WTC11 (cell line): Measurements from ENCODE around the gene PTPN2. TPM values are rescaled to one million over a fixed set of nuclear protein-coding genes. Genes with fewer than 3 reads are reported as not detected.
A peak's percentile ranks its signal among the peaks of the same experiment; 100 is the strongest.

Source experiments
- ATAC-seq: fragments of 200-7000 bp; cut with Tn5 transposase; 2 replicates; pipeline ENCODE4 v1.10.0; 2021; ENCODE audit warnings: mild to moderate bottlenecking, moderate library complexity
- CTCF ChIA-PET: fragments of 300-600 bp; sonication (Branson Sonifier 250); formaldehyde crosslinking; loops from one replicate; lab custom pipeline; 2021; ENCODE audit warnings: antibody characterized with exemption; lab: Charles Lee
- POLR2A ChIA-PET: fragments of 350-600 bp; sonication (Branson Sonifier 250); formaldehyde crosslinking; loops from one replicate; lab custom pipeline; 2021; ENCODE audit warnings: antibody characterized with exemption; lab: Charles Lee
- DNase-seq: peaks from one replicate; pipeline ENCODE4 v3.0.0; 2021; ENCODE audit warnings: low spot score
- H3K27ac Mint-ChIP-seq: 2 replicates; pipeline ENCODE4 v1.8.0; 2021; ENCODE audit warnings: mixed read lengths
- H3K27me3 Mint-ChIP-seq: 2 replicates; pipeline ENCODE4 v1.8.0; 2021; ENCODE audit warnings: low read depth, mild to moderate bottlenecking, moderate library complexity, mixed read lengths
- H3K36me3 Mint-ChIP-seq: 2 replicates; pipeline ENCODE4 v1.8.0; 2021; ENCODE audit warnings: mixed read lengths
- H3K4me1 Mint-ChIP-seq: 2 replicates; pipeline ENCODE4 v1.8.0; 2022; ENCODE audit warnings: mixed read lengths
- H3K4me3 Mint-ChIP-seq: 2 replicates; pipeline ENCODE4 v1.8.0; 2021; ENCODE audit warnings: mild to moderate bottlenecking, moderate library complexity, mixed read lengths
- H3K9me3 Mint-ChIP-seq: 2 replicates; pipeline ENCODE4 v1.8.0; 2021; ENCODE audit warnings: mixed read lengths
- ATF2 ChIP-seq: sonication (generic); formaldehyde crosslinking; IDR thresholded peaks from 2 replicates; pipeline ENCODE4 v1.8.1; 2022; ENCODE audit warnings: low read depth, missing genetic modification reagents, borderline replicate concordance
- ATF3 ChIP-seq: sonication (generic); formaldehyde crosslinking; conservative IDR thresholded peaks from 2 replicates; pipeline ENCODE4 v1.8.1; 2022; ENCODE audit warnings: mild to moderate bottlenecking, missing genetic modification reagents
- FOXK1 ChIP-seq: sonication (generic); formaldehyde crosslinking; IDR thresholded peaks from 2 replicates; pipeline ENCODE4 v1.8.0; 2022; ENCODE audit warnings: mild to moderate bottlenecking, moderate library complexity, missing genetic modification reagents
- FOXP4 ChIP-seq: sonication (generic); formaldehyde crosslinking; IDR thresholded peaks from 2 replicates; pipeline ENCODE4 v1.8.0; 2022; ENCODE audit warnings: mild to moderate bottlenecking, missing genetic modification reagents
- GRHL2 ChIP-seq: fragments of 250-450 bp; sonication (Bioruptor Pico); IDR thresholded peaks from 2 replicates; pipeline ENCODE4 v1.8.0; 2022; ENCODE audit warnings: mild to moderate bottlenecking, moderate library complexity; ENCODE audit not compliant: insufficient replicate concordance, severe bottlenecking
- GTF2I ChIP-seq: fragments of 250-450 bp; sonication (Bioruptor Pico); conservative IDR thresholded peaks from 2 replicates; pipeline ENCODE4 v1.4.0; 2021; ENCODE audit warnings: mild to moderate bottlenecking
- IRF2 ChIP-seq: sonication (generic); formaldehyde crosslinking; IDR thresholded peaks from 2 replicates; pipeline ENCODE4 v1.8.0; 2022; ENCODE audit warnings: low read depth, missing genetic modification reagents, borderline replicate concordance
- MLX ChIP-seq: sonication (generic); formaldehyde crosslinking; IDR thresholded peaks from 2 replicates; pipeline ENCODE4 v1.8.1; 2023; ENCODE audit warnings: mild to moderate bottlenecking, missing genetic modification reagents, moderate library complexity
- NFATC4 ChIP-seq: fragments of 250-450 bp; sonication (Bioruptor Pico); IDR thresholded peaks from 2 replicates; pipeline ENCODE4 v1.9.0; 2021; ENCODE audit warnings: mild to moderate bottlenecking
- OVOL2 ChIP-seq: fragments of 250-450 bp; sonication (Bioruptor Pico); IDR thresholded peaks from 2 replicates; pipeline ENCODE4 v1.9.0; 2021; ENCODE audit warnings: mild to moderate bottlenecking, borderline replicate concordance
- PRDM15 ChIP-seq: sonication (generic); formaldehyde crosslinking; IDR thresholded peaks from 2 replicates; pipeline ENCODE4 v1.8.0; 2022; ENCODE audit warnings: missing genetic modification reagents
- RORB ChIP-seq: fragments of 250-450 bp; sonication (Bioruptor Pico); IDR thresholded peaks from 2 replicates; pipeline ENCODE4 v1.9.0; 2021; ENCODE audit warnings: mild to moderate bottlenecking
- SMAD4 ChIP-seq: sonication (generic); formaldehyde crosslinking; IDR thresholded peaks from 2 replicates; pipeline ENCODE4 v1.8.0; 2022; ENCODE audit warnings: mild to moderate bottlenecking, missing genetic modification reagents
- SOX15 ChIP-seq: fragments of 250-450 bp; sonication (Bioruptor Pico); IDR thresholded peaks from 2 replicates; pipeline ENCODE4 v1.9.0; 2021; ENCODE audit warnings: mild to moderate bottlenecking
- SP1 ChIP-seq: sonication (generic); formaldehyde crosslinking; conservative IDR thresholded peaks from 2 replicates; pipeline ENCODE4 v1.8.1; 2022; ENCODE audit warnings: missing genetic modification reagents
- STAT6 ChIP-seq: sonication (generic); formaldehyde crosslinking; conservative IDR thresholded peaks from 2 replicates; pipeline ENCODE4 v1.8.1; 2023; ENCODE audit warnings: mild to moderate bottlenecking, low read depth, missing genetic modification reagents, moderate library complexity
- TEAD1 ChIP-seq: sonication (generic); formaldehyde crosslinking; IDR thresholded peaks from 2 replicates; pipeline ENCODE4 v1.8.0; 2022; ENCODE audit warnings: mild to moderate bottlenecking, missing genetic modification reagents
- ZMAT4 ChIP-seq: fragments of 250-450 bp; sonication (Bioruptor Pico); IDR thresholded peaks from 2 replicates; pipeline ENCODE4 v1.9.0; 2021; ENCODE audit warnings: mild to moderate bottlenecking
- ZNF121 ChIP-seq: sonication (generic); formaldehyde crosslinking; IDR thresholded peaks from 2 replicates; pipeline ENCODE4 v1.8.0; 2023; ENCODE audit warnings: missing genetic modification reagents
- ZNF138 ChIP-seq: sonication (generic); formaldehyde crosslinking; conservative IDR thresholded peaks from 2 replicates; pipeline ENCODE4 v1.8.1; 2022; ENCODE audit warnings: mild to moderate bottlenecking, moderate library complexity, missing genetic modification reagents
- ZNF263 ChIP-seq: sonication (generic); formaldehyde crosslinking; IDR thresholded peaks from 2 replicates; pipeline ENCODE4 v1.8.1; 2022; ENCODE audit warnings: low read depth, mild to moderate bottlenecking, moderate library complexity, missing genetic modification reagents
- total RNA-seq: library from RNA; stranded (reverse); gene quantifications from 3 replicates; pipeline ENCODE4 v1.2.3, GENCODE V29; 2021

Gene PTPN2
- total RNA-seq, 1 experiment from 2014 or later, result 37.7 TPM

GRCh38 chr18:12858991-12859390 lies 25.0 kb downstream of the PTPN2 start (continued):
- no peak for TF ChIP-seq IRF2
- TF ChIP-seq ATF2 (CRISPR knock-in tag), result no peak
- no peak for TF ChIP-seq OVOL2 (CRISPR knock-in tag)
- TF ChIP-seq ZNF263 (CRISPR knock-in tag), result no peak
- TF ChIP-seq RORB, result no peak
- no peak for TF ChIP-seq GRHL2 (CRISPR knock-in tag)
- TF ChIP-seq FOXK1 (CRISPR knock-in tag), result no peak
- TF ChIP-seq ZNF121 (CRISPR knock-in tag), result no peak
- no peak for TF ChIP-seq MLX (CRISPR knock-in tag)
- TF ChIP-seq GTF2I (CRISPR knock-in tag), result no peak
- TF ChIP-seq PRDM15, result no peak
- TF ChIP-seq ZNF138 (CRISPR knock-in tag), result no peak

- Mint-ChIP-seq H3K4me3 (no peak overlapping the region), H3K9me3 (no peaks in the 10 kb centered on the region), H3K4me1 (peaks cover 29% of the 10 kb centered on the region), H3K27me3 (no peaks in the 10 kb centered on the region), H3K36me3 (peaks cover 12% of the 10 kb centered on the region; the same call in 1 of the 2 replicates), H3K27ac (peak overlapping the region; percentile 39; the same call in 1 of the 2 replicates)
- TF ChIP-seq STAT6 (CRISPR knock-in tag) (no peak), SMAD4 (CRISPR knock-in tag) (no peak), NFATC4 (no peak), ZMAT4 (CRISPR knock-in tag) (no peak), TEAD1 (CRISPR knock-in tag) (no peak), SP1 (CRISPR knock-in tag) (no peak), ATF3 (CRISPR knock-in tag) (no peak), FOXP4 (CRISPR knock-in tag) (no peak), SOX15 (no peak)
- POLR2A ChIA-PET, result interaction anchor here (0.5 kb wide), 1 partner anchor 25 kb away, joined by 3 read pairs; no protein-coding TSS in a partner anchor
- no peak for ATAC-seq
- no peak for DNase-seq
- CTCF ChIA-PET, result no interaction called here
These were observed 26.0 kb downstream of the PTPN2 start for GRCh38 chr18:12857991-12858544.
